Fibroblast of skin of abdomen (primary cell): ENCODE data around the gene SLC39A11.
A peak's percentile ranks its signal among the peaks of the same experiment; 100 is the strongest.
"Not testable (repeated sequence)": the region's sequence is repeated elsewhere in the genome, so short reads cannot be mapped to it uniquely, and the experiment has no call there.

ENCODE experiments used
- DNase-seq: peaks from one replicate; pipeline ENCODE4 v3.0.0-alpha.2; 2013

The SLC39A11 gene

DNA sequence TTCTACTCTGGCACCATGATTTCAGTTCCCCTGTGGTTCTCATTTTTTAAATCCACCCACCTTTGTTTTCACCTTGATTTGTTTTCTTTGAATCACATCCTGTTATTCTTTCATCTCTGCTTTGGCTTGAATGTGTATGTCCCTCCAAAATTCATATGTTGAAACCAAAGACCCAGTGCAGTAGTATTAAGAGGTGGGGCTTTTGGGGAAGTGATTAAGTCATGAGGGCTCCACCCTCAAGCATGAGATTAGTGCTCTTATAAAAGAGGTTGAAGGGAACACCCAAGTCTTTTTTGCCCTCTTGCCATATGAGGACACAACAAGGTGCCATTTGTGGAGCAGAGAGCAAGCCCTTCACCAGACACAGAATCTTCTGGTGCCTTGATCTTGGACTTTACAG is 382.3 kb downstream of the SLC39A11 start:
- DNase-seq, result no peak

DNA sequence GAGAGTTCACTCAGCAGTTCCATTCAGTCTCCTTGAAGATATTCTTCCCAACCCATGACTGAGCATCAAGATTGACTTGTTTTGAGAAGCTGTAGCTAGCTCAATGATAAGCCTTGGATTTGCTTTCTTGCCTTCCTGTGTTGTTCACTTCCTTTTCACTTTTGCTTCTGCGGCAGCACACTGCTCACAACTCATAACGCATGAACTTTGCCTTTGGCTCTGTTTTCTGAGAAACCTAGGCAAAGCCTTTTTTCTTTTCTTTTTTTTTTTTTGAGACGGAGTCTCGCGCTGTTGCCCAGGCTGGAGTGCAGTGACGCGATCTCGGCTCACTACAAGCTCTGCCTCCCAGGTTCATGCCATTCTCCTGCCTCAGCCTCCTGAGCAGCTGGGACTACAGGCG is 383.8 kb downstream of the SLC39A11 start:
- DNase-seq, result not testable (repeated sequence)

DNA sequence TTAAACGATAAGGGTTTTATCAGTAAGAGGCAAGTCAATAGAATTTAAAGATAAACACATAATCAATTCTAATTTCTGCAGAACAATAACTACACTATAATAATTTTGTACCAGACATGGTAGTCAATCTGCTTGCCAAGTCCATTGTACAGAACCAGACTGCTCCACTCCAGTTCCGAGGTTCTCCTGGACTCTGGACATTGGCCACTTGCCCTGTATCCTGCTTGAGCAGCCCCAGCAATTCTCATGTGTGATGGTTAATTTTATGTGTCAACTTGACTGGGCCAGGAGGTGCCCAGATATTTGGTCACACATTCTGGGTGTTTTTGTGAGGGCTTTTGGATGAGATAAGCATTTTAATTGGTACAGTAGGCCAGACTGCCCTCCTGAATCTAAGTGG is 384.6 kb downstream of the SLC39A11 start:
- DNase-seq, result no peak

DNA sequence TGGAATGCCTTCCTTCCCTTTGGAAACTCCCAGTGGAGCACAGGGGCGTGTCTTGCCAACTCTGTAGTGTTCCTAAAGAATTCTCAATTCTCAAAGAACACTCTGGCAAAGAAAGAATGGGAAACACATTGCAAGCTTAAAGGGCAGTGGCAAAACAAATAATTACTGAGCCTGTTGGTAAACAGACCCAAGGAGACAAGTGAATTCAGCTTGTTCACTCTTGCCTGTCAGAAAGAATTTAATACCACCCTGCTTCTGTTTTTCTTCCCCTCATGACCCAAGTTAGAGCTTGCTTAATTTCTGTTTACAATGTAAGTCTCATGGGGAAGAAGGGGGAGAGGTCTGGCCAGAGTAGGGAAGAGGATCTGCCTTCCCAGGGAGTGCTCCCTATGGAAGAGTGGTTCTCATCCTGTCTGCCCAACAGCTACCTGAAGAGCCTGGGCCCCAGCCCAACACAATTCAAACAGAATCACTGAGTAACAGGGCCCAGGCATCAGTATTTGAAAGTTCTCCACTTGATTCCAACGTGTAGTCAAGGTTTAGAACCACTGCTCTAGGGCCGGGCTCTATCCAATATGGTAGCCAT is 386.0 kb downstream of the SLC39A11 start:
- DNase-seq, result peak; percentile 22

DNA sequence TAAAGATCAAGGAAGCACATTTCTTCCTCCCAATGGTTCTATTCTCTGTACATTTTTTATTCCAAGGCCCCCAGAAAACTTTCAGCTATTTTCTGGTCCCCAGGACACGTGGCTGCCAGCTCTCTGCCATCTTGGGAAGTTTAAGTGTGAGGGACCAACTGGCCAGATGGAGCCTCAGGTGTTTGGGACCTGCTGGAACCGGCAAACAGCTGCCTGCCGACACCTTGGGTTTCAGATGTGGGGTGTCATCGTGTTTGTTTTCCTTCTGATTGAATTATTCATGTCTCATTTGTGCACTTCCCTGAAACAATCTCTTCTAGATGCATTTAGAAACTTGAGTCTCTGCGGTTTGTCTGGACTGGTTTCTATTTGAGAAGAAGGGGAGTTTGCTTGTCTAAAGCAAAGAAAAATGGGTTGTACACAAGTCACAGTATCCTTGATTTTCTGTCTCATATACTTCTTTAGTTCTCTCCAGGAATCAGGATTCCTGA is 386.5 kb downstream of the SLC39A11 start:
- DNase-seq, result no peak

DNA sequence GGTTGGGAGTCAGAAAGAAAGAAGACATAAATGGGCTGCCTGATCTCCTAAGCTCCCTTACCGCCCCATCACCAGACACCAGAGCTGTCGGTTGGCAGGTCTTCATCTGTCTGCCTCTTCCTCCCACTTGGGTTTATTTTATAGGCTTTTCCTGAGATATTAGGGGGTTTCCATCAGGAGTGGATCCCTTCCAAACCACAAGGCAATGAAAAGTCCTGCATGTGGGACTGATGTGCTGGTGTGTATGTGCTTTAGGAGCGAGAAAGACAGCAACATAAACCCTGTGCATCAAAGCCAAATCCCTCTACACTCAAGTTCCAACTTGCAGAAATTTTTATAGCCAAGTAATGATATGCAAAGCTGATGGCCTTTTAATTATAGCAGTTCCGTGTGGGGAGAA is 389.5 kb downstream of the SLC39A11 start:
- peak; percentile 87 for DNase-seq

DNA sequence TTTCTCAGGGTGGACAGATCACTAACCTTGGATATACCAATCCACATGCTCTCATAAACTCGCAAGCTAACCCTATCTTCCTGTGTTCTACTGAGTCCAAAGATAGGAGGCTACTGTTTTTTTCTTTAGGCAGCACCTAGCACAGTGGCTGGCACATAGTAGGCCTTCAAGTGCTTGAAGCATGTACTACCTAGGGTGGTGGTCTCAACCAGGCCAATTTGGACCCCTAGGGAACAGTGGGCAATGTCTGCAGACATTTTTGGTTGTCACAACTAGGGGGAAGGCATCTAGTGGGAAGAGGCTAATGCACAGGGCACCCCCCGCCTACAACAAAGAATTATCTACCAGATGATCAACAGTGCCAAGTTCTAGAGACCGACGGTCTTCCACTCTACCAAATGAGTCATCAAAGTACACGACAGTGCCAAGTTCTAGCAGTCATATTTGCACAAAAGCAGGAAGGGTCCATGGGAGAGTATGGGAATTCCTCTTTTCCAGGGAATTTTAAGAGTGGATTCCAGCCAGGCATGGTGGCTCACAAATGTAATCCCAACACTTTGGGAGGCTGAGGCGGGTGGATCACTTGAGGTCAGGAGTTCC is 390.3 kb downstream of the SLC39A11 start:
- peak; percentile 76 for DNase-seq

DNA sequence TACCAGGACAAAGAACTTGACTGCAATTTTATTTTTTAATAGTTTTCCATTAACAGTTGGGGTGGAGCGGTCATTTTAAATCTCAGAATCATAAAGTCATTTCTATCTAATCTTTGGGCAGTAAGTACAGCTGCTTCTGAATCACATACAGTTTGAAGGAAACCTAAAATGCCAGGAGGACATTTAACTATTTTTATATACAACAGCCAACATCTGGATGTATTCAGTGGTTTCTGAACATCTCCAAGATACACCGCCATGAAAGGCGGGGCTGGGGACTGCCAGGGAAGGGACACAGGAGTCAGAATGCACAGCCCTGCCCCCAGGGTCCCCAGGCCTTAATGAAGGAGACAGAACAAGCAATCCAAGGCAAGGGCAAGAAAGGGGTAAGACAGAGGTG is 392.3 kb downstream of the SLC39A11 start:
- no peak for DNase-seq

DNA sequence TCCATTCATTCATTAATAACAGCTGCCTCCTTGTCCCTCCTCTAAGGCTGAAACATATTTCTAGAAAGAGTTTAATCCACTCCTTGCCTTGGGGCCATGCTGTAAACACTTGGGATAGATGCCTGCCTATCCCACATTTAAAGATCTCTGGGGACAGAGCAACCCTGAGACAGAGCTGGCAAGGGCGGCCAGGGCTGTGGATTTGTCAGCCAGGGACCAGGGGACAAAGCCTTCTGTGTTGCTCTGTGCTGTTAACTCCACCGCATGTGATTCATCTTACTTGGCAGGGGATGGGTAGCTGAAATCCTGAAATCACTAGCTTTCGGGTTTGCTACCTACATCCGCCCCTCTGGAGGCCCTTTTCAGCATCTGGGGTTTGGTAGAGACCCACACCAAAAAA is 392.9 kb downstream of the SLC39A11 start:
- DNase-seq, result peak; percentile 46

DNA sequence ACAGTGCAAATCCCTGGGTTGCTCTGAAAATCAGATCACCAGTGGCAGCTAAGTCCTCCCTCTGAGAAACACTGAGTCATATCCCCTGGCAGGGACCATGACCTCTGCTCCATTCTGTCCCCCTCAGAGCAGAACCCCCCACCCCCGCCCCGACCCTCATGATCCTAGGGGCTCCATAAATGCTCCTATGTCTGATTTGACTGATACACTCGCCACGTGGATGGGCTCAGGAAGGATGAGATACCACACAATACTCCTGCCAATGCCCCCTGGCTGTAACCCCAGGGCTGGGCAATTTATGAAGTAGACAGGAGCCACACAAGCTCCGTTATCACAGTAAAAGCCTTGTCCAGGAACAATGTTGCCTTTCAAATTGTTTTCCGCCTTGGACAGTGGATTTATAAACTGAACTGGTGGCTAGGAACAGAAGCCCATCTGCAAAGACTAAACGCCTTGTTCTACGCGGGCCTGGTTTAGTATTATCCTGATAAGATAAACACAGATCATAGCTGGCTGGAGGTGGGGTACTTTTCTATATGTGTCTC is 394.8 kb downstream of the SLC39A11 start:
- no peak for DNase-seq

DNA sequence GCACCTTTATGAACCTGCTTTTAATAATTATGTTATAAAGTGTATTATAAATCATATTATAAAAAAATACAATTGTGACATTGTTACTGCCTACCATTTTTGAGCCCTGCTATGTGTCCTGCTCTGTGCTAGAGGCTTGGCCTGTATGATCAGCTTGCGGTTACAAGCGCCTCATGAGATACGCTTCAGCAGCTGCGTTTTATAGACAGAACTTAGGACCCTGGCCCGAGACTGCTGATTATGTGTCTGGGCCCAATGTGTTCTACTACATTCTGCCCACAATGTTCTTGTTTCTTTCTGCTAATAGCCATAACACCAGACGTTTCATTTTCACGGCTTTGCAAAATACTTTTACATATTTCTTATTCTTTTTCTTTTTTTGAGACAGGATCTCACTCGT is 395.8 kb downstream of the SLC39A11 start:
- DNase-seq, result no peak

DNA sequence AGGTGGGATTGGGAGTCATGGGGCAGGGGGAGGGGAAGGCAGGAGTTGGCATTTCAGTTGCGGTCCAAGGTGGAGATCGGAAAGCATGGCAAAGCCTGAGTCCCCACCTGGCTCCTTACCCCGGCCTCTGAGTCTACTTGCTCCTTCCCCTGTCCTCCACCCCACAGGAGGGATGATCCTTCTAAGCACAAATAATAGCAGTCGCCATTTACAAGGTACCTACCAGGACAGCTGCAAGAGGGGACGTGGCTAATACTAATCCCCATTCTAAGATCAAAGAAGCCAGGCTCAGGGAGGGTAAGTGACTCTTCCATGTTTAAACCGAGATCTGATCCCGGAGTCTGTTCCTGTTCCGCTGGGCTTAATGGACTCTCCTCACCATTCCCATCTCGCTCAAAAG is 396.3 kb downstream of the SLC39A11 start:
- no peak for DNase-seq

DNA sequence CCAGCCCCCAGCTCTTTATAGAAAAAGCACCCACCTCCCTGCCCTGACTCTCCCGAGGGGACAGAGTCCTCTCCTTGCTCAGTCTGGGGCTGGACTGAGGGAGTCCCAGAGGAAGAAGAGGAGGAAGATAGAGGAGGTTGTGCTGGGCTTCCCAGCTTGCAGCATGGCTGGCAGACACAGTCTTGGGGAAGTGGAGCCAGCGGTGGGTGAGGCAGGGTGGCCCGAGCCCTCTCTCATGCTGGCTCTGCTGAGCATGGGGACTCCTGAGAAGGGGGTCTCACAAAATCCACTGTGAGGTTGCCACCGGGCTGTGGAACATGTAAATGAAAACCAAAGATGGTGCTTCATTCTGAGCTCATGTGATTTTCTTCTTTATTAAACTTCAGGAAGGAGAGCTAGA is 398.5 kb downstream of the SLC39A11 start:
- no peak for DNase-seq

DNA sequence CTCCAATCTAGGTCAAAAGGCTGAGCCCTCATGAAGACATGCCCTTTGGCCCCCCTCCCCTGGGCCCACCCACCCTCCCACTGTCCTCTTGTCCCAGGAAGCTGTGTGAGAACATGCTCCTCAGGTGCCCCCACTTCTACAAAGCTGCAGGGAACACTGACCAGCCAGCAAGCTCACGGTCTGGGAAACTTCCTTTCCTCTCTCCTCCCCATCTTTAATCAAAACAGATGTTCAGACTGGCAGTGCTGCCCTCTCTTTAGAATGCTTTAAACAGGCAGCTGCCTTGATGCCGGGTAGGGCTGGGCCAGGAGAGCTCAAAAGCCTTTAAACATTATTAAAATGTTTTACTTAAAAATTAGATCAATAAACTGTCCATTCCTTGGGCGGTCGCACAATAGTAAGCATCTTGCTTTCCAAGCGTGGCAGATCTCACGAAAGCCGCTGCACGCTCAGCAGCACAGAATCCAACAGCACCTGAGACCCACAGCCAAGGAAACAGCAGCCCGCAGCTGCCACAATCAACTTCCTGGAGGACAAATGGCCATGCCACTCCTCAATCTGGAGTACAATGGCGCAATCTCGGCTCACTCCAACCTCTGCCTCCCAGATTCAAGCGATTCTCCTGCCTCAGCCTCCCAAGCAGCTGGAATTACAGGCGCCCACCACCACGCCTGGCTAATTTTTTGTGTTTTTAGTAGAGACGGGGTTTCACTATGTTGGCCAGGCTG is 399.2 kb downstream of the SLC39A11 start:
- no peak for DNase-seq

DNA sequence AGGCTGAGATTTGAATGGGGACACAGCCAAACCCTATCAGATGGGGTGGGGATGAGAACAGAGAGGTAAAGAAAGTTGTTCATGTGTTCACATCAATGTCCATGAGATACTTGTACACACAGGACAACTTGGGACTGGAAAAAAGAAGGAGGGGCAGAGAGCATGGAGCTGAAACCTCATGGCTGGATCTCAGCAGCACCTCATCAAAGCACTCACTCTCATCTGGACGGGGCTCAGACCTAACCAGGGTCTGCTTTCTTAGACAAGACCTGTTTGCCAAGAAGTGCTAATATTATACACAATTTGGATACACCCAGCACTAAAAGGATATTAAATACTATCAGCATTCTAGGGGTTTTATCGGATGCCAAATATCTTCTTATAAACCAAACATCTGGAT is 399.8 kb downstream of the SLC39A11 start:
- DNase-seq, result no peak

DNA sequence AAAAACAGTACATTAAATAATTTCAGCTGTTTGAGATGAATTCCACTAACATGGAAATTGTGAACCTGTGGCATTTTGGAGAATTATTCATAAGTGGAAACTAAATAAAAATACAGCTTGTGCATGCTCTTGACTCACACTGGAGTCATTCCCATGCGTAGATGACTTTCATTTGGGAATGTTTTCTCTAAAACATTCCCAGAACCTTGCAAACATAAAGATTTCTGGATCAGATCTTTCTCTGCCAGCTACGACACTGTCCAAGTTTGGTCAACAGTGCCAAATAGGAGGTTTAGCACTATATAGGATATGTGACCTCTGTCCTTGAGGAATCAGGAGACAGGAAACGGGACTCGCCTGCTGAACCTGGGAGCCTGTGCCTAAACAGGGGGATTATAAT is 400.9 kb downstream of the SLC39A11 start:
- peak; percentile 61 for DNase-seq

DNA sequence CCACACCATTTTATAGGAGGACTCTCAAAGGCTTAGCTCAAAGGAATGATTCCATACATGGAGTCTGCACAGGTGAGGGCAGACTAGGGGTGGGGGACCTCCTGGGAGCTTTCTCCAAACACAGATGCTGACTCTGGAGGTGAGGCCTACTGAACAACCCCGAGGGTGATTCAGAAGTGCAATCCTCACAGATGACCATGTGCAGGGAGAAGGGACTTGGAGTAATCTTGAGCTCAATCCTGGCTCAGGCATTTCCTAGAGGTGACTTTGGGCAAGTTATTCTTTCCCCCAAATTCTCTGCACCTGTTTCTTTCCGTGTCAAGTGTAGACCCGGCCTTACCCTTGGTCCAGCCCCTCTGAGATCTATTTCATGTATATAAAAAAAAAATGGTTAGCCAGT is 401.5 kb downstream of the SLC39A11 start:
- no peak for DNase-seq

DNA sequence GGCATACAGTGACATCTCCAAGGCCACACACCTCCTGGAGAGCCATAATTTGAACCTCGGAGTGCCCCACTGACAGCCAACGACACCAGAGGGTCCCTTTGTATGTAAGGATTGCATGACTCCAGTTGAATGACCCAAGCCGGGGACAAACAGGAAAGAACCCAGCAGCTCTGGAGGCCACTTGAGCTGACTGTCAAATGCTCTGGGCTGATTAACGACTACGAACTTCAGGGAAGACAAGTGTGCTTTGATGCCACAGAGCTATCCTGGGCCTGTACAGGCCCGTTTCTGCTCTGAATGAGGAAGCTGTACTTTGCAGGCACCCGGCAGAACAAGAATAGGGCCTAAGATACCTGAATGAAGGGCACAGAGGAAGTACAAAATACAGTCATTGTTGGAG is 404.6 kb downstream of the SLC39A11 start:
- no peak for DNase-seq

DNA sequence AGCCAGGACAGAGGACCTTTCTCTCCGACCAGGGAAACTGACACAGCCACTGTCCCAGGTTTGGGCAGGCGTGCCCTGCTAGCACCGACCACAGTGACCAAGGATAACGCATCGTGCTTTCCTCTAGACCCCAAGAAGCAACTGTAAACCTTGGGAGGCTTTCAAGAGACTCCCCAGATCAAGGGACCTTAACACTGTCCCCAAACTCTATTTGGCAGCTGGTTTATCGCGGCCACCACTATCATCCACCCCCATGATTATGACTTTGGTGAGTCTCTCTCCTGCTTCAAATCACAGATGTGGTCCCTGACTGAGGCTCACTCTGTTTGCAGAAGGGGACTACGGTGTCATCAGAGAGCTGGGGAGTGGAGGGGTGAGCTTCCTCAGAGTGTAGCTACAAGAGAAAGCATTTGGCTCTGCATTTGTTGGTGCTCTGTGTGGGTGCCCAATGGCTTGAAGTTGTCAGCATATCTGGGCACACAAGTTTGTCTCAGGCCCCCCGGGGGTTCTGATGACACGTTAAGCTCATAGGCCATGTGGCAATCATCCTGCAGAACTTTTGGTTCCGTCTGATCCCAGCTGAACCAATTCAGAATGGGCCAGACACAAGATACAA is 408.0 kb downstream of the SLC39A11 start:
- DNase-seq, result no peak

DNA sequence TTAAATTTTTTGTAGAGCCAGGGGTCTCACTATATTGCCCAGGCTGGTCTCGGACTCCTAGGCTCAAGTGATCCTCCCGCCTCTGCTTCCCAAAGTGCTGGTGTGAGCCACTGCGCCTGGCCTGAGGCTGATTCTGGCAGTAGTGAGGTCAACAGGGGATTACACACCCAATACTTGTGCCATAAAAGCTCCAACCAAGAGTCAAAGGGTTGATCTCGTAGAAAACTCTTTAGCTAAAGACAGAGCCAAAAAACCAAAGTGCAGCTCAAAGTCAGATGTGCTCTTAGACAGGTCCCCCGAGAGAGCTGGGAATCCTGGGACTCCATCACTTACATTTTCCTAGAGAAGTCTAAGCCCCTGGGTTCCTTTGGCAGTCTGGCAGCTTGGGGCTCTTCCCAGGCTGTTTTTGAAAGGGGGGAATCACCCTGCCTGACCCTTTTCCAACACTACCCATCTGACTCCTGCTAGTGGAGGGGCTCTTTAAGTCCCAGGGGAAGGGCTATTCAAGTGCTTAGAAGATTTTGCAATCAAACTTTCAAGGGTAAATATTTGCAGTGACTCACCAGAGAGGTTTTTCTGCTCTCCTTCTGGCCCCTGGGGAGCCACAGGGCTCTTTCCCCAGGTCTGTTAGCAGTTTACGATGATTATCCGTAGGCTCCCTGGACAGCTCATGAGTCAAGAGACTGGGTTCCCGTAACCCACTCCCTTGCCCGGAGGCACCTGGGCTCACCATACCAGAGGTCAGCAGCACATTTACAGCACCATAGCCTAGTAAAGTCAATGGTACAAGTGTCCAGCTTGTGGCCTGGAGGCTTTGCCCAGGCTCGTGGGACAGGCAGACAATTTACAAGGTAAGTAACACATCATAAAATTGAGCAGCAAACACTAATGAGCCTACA is 408.7 kb downstream of the SLC39A11 start:
- peak; percentile 92 for DNase-seq

DNA sequence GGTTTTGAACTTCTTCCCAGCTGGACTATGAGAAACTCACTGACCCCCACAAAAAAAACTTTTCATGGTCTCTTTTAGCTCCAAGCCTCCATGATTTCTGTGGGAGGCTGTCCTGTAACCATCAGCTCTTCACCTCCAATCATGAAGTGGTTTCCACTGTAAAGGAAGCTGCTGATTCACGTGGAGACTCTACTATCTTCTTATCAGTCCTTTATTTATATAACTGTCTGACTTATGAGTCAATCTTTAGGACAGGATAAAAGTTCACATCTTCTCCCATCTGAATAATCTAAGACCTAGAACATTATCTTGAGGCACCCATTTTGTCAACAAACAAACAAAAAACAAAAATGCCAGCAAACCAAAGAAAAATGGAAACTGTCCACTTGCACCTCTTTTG is 409.9 kb downstream of the SLC39A11 start:
- no peak for DNase-seq

DNA sequence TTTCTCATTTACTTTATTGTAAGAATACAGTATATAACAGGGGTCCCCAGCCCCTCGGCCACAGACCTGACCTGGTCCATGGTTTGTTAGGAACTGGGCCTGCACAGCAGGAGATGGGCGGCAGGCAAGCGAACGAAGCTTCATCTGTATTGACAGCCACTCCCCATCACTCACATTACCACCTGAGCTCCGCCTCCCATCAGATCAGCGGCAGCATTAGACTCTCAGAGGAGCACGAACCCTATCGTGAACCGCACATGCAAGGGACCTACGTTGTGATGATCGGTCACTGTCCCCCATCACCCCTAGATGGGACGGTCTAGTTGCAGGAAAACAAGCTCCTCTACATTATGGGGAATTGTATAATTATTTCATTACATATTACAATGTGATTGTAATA is 410.6 kb downstream of the SLC39A11 start:
- no peak for DNase-seq
